ENCODE measurements around the gene WDR76. TPM values are rescaled to one million over a fixed set of nuclear protein-coding genes. Genes with fewer than 3 reads are reported as not detected.

The WDR76 gene
- total RNA-seq, 1 experiment from 2014 or later, result 29.6 TPM

GRCh38 chr15:43899928-43900327, 73.1 kb downstream of the WDR76 start:
- H4K5ac ChIP-seq (ENCODE audit: insufficient read length, low read depth, low read length), result no peak overlapping the region
- H3K27ac ChIP-seq (ENCODE audit: insufficient read length, low read depth, low read length), result no peak overlapping the region
- H4K91ac ChIP-seq (ENCODE audit: insufficient read length, low read depth, low read length), result no peak overlapping the region
- no peak overlapping the region for H2BK20ac ChIP-seq (ENCODE audit: low read depth, low read length, poor library complexity, severe bottlenecking)
- H3T11ph ChIP-seq (ENCODE audit: low read length), result no peak overlapping the region
- H3K23ac ChIP-seq (ENCODE audit: insufficient read length, low read depth, low read length), result no peak overlapping the region
- WGBS (ENCODE audit: extremely low coverage, insufficient read length, low lambda C conversion rate), result no CpG with 5 or more reads among the region's 5 CpGs
- H3K79me1 ChIP-seq (ENCODE audit: insufficient read depth, low read depth, low read length, poor library complexity, severe bottlenecking), result no peaks in the 10 kb centered on the region
- no peak for DNase-seq
- H3K4ac ChIP-seq (ENCODE audit: low read depth, low read length), result no peak overlapping the region
- H4K20me1 ChIP-seq (ENCODE audit: control insufficient read depth, insufficient read depth, insufficient read length), result no peaks in the 10 kb centered on the region
- no peak overlapping the region for H3K9ac ChIP-seq (ENCODE audit: extremely low read depth, insufficient read length, low read length)
- H3K14ac ChIP-seq (ENCODE audit: insufficient read depth, low read length), result no peak overlapping the region
- H2AK5ac ChIP-seq (ENCODE audit: insufficient read length, low read length), result no peak overlapping the region
- H3K27me3 ChIP-seq (ENCODE audit: insufficient read depth, low read length), result no peaks in the 10 kb centered on the region
- Mint-ChIP-seq H3K4me1 (peaks cover 22 to 24% of the 10 kb centered on the region in 2 experiments), H3K4me3 (no peak overlapping the region), H3K9me3 (peaks cover 0 to 3% of the 10 kb centered on the region in 2 experiments; a peak in 1 of 5 replicates), H3K27me3 (ENCODE audit: low read depth) (no peaks in the 10 kb centered on the region), H3K27ac (peak overlapping the region in 1 of 3 experiments; percentile 89; a peak in 2 of 7 replicates), H3K36me3 (ENCODE audit: insufficient read depth in 1 of 3, low read depth in 3 of 3) (peaks cover 0 to 14% (median 5%) of the 10 kb centered on the region in 3 experiments; a peak in 4 of 7 replicates)
- H2BK12ac ChIP-seq (ENCODE audit: insufficient read length, low read depth, low read length), result no peak overlapping the region
- no peaks in the 10 kb centered on the region for H3K9me3 ChIP-seq (ENCODE audit: control insufficient read depth, low read depth, low read length)
- no peaks in the 10 kb centered on the region; the same call in 1 of the 2 replicates for H3K4me1 ChIP-seq (ENCODE audit: insufficient read depth, low read length)
- H3K18ac ChIP-seq (ENCODE audit: insufficient read length, low read depth, low read length), result no peak overlapping the region
- H3K4me2 ChIP-seq (ENCODE audit: insufficient read depth, insufficient read length, low read length), result no peak overlapping the region
- H4K8ac ChIP-seq (replicated peaks; ENCODE audit: insufficient read length, low read depth, low read length), result no peak overlapping the region
- H2AFZ ChIP-seq (ENCODE audit: low read length), result no peak overlapping the region
- no peak overlapping the region for H2BK5ac ChIP-seq (ENCODE audit: insufficient read length, low read length)
- H3K79me2 ChIP-seq (ENCODE audit: insufficient read depth, low read length), result no peaks in the 10 kb centered on the region
- no peak for TF ChIP-seq CTCF (conservative IDR thresholded peaks at IDR 0.05)
- H3K56ac ChIP-seq (ENCODE audit: insufficient read length, low read depth, low read length), result no peak overlapping the region
- no peaks in the 10 kb centered on the region for H3K23me2 ChIP-seq (ENCODE audit: insufficient read length, low read depth, low read length, poor library complexity, severe bottlenecking)
- H2BK120ac ChIP-seq (ENCODE audit: low read depth, low read length, poor library complexity, severe bottlenecking), result no peak overlapping the region
- H2BK15ac ChIP-seq (ENCODE audit: low read depth, low read length), result no peak overlapping the region
